T-helper 2 cell treated with Interferon-gamma antibody and Interleukin-4, amounts not matched to agents 5 μg/mL and 100 μg/mL, for 36 hours (primary cell): ENCODE data around the gene STX11.

Source experiments
- DNase-seq: peaks from one replicate; pipeline ENCODE4 v3.0.0; 2021; ENCODE audit warnings: low spot score
- H3K27ac Mint-ChIP-seq: one replicate; pipeline ENCODE4 v1.8.0; 2021; ENCODE audit warnings: mild to moderate bottlenecking, mixed read lengths
- H3K27me3 Mint-ChIP-seq: one replicate; pipeline ENCODE4 v1.8.0; 2021; ENCODE audit warnings: low read depth, mixed read lengths
- H3K36me3 Mint-ChIP-seq: one replicate; pipeline ENCODE4 v1.8.0; 2021; ENCODE audit warnings: low read depth, mixed read lengths
- H3K4me1 Mint-ChIP-seq: one replicate; pipeline ENCODE4 v1.8.0; 2021; ENCODE audit warnings: low read depth, mixed read lengths
- H3K4me3 Mint-ChIP-seq: one replicate; pipeline ENCODE4 v1.8.0; 2022; ENCODE audit warnings: mild to moderate bottlenecking, moderate library complexity, mixed read lengths
- H3K9me3 Mint-ChIP-seq: one replicate; pipeline ENCODE4 v1.8.0; 2021; ENCODE audit warnings: mixed read lengths

STX11 gene

DNA sequence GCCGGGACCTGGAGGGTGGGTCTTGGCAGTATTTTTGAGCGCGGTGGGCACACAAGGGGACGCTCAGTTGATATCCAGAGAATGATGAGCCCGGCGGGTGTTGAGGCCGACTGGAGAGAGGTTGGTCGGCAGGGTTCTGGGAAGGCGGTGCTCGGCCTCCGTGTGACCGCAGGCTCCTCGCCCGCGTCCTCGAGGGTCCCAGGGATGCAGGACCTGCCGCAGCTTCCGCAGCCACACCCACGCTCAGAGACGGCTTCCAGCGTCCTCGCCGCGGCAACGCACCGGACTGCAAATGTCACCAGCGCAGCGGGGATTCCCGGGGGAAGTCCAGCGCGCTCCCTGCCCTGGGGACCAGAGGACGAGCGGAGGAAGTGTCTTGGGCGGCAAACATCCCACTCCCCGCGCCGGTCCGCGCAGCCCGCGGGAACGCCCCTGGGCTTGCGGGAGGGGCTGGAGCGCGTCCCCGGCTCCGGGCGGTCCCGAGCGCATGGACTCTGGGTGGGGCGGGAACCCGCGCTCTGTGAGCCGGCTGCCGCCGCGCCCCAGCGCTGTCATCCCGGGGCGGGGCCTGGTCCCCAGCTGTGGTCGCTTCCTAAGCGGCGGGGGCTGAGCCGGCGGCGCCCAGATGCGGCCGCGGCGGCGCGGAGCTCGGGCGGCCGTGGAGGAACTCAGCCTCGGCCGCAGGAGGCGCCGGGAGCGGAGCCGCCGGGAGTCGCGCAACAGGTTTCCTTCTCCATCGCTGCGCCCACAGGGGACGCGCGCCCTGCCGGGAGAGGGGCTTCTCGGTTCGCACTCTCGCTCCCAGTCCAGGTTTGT, at the start of gene STX11:
TSS of gene STX11 (plus strand) at position 624 of the 816 bp plus-strand sequence. CDS start 36,111 bp downstream, outside the sequence.
- Mint-ChIP-seq H3K36me3 (peaks cover 26% of the 10 kb centered on the region), H3K4me1 (peaks cover 39% of the 10 kb centered on the region), H3K4me3 (peak within 1 kb of the TSS; percentile 93), H3K9me3 (no peaks in the 10 kb centered on the region), H3K27me3 (no peaks in the 10 kb centered on the region), H3K27ac (peak within 1 kb of the TSS; percentile 94)
- DNase-seq: peak; percentile 91

DNA sequence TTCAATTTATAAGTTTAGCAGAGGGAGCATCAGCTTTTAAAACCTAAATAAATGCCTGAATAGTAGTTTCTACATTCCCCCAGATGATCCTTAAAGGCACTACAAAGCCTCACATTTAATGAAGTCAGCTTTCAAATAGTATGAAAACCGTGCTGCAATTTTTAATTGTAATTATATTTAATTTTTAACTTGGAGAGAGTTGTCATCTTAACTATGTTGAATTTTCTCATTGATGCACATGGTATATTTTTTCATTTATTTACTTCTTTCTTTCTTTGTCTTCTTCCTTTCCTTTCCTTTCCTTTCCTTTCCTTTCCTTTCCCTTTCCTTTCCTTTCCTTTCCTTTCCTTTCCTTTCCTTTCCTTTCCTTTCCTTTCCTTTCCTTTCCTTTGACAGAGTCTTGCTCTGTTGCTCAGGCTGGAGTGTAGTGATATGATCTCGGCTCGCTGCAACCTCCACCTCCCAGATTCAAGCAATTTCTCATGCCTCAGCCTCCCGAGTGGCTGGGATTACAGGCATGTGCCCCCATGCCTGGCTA, 47.2 kb upstream of the STX11 start:
- H3K4me1 Mint-ChIP-seq: peaks cover 10% of the 10 kb centered on the region

DNA sequence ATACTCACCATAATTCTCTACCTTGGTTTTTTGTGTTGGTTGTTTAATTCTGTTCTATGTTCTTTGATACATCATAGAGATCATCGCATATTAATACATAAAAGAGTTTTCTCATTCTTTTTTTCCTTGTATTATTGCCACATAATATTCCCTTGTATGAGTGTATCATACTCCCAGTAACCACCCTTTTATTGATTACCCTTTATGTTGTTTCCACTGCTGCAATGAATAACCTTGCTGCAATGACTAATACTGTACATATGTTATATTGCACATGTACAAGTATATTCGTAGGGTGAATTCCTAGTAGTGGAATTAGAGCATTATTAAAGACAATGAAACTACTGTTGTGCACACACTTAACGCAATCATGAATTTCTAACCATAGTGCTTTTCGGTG, 45.8 kb upstream of the STX11 start:
- no peak overlapping the region for H3K27ac Mint-ChIP-seq
- peaks cover 5% of the 10 kb centered on the region for H3K27me3 Mint-ChIP-seq
- no peak for DNase-seq
- H3K4me1 Mint-ChIP-seq: peaks cover 7% of the 10 kb centered on the region
- H3K9me3 Mint-ChIP-seq: no peaks in the 10 kb centered on the region
- H3K36me3 Mint-ChIP-seq: no peaks in the 10 kb centered on the region
- H3K4me3 Mint-ChIP-seq: no peak overlapping the region

More for the DNA sequence above, 47.2 kb upstream of the STX11 start:
- no peak for DNase-seq
- peaks cover 2% of the 10 kb centered on the region for H3K27me3 Mint-ChIP-seq
- no peaks in the 10 kb centered on the region for H3K9me3 Mint-ChIP-seq
- H3K4me3 Mint-ChIP-seq: no peak overlapping the region
- no peaks in the 10 kb centered on the region for H3K36me3 Mint-ChIP-seq
- H3K27ac Mint-ChIP-seq: peak overlapping the region; percentile 8

DNA sequence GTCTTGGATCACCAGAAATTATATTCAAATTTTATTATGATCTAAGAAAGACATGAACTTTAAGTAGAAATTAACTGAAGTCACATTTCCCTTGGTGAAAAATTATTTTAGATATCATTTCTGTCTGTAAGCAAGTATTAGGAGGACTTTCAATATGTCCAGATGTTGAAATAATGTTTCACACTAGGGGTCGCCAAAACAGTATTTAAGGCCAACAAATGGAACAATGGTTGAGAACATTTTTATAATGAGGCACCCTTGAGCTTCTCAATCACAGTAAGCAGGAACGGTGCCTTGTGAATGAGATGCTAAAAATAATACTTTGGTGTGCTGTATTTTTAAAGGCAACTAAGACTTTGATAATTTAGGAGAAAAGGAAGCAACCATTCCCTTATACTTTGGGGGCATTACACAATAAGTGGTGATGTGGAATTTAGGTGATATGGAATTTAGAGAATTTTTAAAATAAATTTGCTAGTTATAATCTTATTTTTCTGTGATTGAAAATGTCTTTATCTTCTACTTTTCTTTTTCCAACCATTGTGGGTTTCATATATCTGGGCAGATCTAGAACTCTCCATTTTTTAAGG, 45.3 kb upstream of the STX11 start:
- Mint-ChIP-seq H3K9me3 (no peaks in the 10 kb centered on the region), H3K27ac (no peak overlapping the region), H3K4me3 (no peak overlapping the region), H3K4me1 (peaks cover 7% of the 10 kb centered on the region), H3K27me3 (peaks cover 5% of the 10 kb centered on the region), H3K36me3 (no peaks in the 10 kb centered on the region)
- peak; percentile 20 for DNase-seq

DNA sequence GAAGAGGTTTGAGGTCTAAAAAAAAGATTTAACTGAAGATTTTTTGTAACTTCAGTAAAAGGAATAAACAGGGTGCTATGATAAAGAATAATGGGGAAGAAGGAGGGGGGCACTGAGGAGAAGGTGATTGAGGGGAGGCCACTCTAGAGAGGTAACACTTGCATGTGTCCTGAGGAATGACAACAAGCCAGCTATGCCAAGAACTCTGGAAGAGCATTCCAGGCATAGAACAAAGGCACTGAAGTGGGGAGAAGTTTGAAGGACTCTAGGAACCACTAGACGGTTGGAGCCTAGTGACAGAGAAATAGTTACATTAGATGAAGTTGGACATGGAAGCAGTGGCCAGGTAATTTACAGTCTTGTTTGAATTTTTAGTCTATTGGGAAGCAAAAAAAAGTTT, 44.1 kb upstream of the STX11 start:
- Mint-ChIP-seq H3K4me1 (peaks cover 7% of the 10 kb centered on the region), H3K27ac (no peak overlapping the region), H3K9me3 (no peaks in the 10 kb centered on the region), H3K4me3 (no peak overlapping the region), H3K27me3 (peaks cover 7% of the 10 kb centered on the region), H3K36me3 (no peaks in the 10 kb centered on the region)
- no peak for DNase-seq

DNA sequence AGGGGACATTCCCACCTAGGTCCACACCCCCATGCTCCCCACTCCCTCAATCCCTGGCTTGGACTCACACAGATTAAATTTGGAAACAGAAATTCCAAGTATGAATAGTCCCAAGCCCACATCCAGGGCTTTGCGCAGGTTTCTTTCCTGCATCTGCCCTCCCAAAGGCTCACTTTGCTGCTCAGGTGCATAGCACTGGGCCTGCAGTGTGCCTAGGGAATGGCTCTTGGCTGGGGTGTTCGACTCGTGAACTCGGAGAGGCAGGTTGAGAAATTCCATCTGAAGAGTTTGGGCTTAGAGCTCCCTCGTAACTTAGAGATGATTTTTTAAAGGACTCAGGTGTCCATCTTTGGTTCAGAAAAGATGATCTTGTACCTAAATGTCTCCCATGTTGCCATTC, 40.1 kb upstream of the STX11 start:
- Mint-ChIP-seq H3K36me3 (no peaks in the 10 kb centered on the region), H3K9me3 (no peaks in the 10 kb centered on the region), H3K27ac (no peak overlapping the region), H3K27me3 (peaks cover 9% of the 10 kb centered on the region), H3K4me1 (peaks cover 5% of the 10 kb centered on the region), H3K4me3 (no peak overlapping the region)
- no peak for DNase-seq

DNA sequence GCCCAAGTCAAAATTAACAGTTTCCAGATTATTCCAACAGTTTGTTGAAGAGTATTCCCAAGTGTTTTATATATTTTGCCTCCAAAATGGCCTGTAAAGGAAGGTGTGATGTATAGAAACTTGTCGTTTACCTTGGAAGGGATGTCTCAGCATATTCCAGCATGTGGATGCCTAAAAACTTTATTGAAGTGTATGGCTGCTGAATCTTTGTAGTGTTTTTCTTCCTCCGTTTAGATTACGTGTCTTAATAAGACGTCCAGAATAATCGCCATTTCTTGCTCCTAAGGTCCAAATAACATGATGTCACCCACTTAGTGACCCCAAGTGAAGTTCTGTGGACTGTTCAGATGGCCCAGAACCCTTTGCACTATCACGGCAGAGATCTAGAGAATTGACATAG, 37.0 kb upstream of the STX11 start:
- Mint-ChIP-seq H3K4me3 (no peak overlapping the region), H3K4me1 (no peaks in the 10 kb centered on the region), H3K27ac (no peak overlapping the region)

DNA sequence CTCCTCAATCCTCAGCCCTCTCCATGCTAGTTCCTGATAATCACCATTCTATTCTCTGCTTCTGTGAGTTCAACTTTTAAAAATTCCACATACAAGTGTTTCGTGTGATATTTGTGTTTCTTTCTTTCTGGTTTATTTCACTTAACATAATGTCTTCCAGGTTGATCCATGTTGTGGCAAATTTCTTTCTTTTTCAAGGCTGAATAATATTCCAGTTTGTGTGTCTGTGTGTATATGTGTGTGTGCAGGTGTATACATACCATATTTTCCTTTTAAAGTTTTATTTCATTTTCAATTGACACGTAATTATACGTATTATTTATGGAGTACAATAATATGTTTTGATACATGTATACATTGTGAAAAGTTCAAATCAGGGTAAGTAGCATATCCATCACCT, 35.1 kb upstream of the STX11 start:
- DNase-seq: no peak
- H3K4me3 Mint-ChIP-seq: no peak overlapping the region
- H3K4me1 Mint-ChIP-seq: no peaks in the 10 kb centered on the region
- no peak overlapping the region for H3K27ac Mint-ChIP-seq
- H3K27me3 Mint-ChIP-seq: peaks cover 11% of the 10 kb centered on the region
- no peaks in the 10 kb centered on the region for H3K9me3 Mint-ChIP-seq
- H3K36me3 Mint-ChIP-seq: no peaks in the 10 kb centered on the region

More for the DNA sequence above, 37.0 kb upstream of the STX11 start:
- H3K36me3 Mint-ChIP-seq: no peaks in the 10 kb centered on the region
- no peaks in the 10 kb centered on the region for H3K9me3 Mint-ChIP-seq
- no peak for DNase-seq
- H3K27me3 Mint-ChIP-seq: peaks cover 14% of the 10 kb centered on the region

DNA sequence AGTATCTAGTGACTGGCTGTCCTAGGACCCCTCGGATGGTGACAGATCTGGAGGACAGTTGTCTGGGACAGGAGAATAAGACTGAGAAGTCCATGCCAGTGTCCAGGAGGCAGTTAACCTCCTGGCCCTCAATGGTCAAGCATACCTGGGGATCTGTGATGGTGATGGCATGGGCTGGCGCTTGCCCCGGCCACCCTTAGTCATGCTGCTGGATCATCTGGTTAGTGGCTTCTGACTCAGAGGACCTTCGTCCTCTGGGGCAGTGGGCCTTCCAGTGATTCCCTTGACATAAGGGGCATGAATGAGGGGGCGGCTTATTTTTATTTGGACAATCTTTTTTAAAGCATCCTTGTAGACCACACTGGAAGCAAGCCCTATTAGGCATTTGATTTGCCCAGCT, 30.9 kb upstream of the STX11 start:
- Mint-ChIP-seq H3K27ac (no peak overlapping the region), H3K36me3 (no peaks in the 10 kb centered on the region), H3K4me1 (no peaks in the 10 kb centered on the region), H3K4me3 (no peak overlapping the region), H3K27me3 (peaks cover 8% of the 10 kb centered on the region), H3K9me3 (no peaks in the 10 kb centered on the region)
- no peak for DNase-seq

DNA sequence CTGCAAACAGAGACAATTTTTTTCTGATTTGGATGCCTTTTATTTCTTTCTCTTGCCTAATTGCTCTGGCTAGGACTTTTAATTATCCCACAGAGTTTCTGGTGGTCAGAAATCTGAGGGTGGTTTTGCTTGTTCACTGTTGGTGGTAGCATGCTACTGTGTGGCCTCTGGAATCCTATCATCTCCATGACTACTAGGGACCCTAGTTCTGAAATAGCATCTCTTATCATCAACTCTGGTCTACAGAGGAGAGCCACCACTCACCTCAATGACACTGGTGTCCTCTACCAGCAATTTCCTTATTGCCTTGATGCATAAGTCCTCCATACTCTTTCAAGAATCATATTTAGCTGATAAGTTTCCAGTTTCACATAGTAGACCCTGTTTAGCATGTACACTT, 27.5 kb upstream of the STX11 start:
- Mint-ChIP-seq H3K9me3 (no peaks in the 10 kb centered on the region), H3K36me3 (no peaks in the 10 kb centered on the region), H3K4me3 (no peak overlapping the region), H3K4me1 (no peaks in the 10 kb centered on the region), H3K27ac (no peak overlapping the region), H3K27me3 (peaks cover 2% of the 10 kb centered on the region)
- no peak for DNase-seq

DNA sequence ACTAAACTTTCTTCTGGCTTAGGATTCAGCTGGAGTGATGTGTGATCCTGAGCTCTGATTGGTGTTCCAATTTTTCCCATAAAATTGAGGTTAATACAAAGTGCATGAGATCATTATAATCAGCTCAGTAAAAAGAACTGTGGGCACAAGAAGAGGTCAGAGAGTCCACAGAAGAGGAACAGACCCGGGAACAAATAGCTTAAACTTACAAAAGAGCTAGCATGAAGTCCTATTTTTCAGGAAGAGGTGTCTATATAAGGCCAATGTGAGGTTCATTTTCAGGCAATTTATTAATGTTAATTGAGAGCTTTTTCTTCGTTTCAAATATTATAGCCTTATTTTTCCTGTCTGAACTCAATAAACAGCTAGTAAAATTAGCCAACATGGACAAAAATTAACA, 26.9 kb upstream of the STX11 start:
- Mint-ChIP-seq H3K4me1 (no peaks in the 10 kb centered on the region), H3K27me3 (peaks cover 4% of the 10 kb centered on the region), H3K9me3 (no peaks in the 10 kb centered on the region), H3K27ac (no peak overlapping the region), H3K4me3 (no peak overlapping the region), H3K36me3 (no peaks in the 10 kb centered on the region)
- no peak for DNase-seq

DNA sequence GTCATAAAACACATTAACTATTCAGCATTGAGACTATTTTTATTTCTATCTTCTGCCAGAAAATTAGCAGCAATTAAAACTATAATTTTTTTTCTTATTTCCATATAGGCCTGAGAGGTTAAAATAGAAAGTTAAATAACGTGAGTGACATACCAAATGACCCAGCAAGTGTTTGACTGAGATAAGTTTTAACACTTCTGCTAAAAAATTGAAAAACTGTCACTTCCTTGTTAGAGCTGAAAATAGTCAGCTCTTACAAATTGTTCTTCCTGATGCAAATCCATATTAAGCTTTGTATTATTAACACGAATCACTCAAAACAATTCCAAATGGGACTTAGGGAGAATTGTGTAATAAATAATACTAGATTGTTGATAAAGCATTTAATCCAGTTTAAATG, 26.5 kb upstream of the STX11 start:
- H3K4me3 Mint-ChIP-seq: no peak overlapping the region
- no peaks in the 10 kb centered on the region for H3K9me3 Mint-ChIP-seq
- H3K27me3 Mint-ChIP-seq: peaks cover 5% of the 10 kb centered on the region
- H3K36me3 Mint-ChIP-seq: no peaks in the 10 kb centered on the region
- no peak for DNase-seq
- H3K27ac Mint-ChIP-seq: no peak overlapping the region
- no peaks in the 10 kb centered on the region for H3K4me1 Mint-ChIP-seq

DNA sequence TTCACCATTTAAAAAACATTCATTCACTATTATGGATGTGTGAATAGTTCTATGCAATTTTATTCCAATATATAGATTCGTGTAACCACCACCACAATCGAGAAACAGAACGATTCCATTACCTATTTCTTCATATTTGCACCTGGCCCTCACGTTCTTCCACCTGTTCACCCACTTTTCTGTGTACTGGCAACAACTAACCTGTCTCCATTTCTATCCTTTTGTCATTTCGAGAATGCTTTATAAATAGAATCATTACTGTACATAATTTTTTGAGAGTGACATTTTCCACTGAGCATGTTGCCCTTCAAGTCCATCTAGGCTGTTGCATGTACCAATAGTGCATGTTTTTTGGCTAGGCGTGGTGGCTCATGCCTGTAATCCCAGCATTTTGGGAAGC, 23.2 kb upstream of the STX11 start:
- Mint-ChIP-seq H3K27ac (no peak overlapping the region), H3K27me3 (peaks cover 4% of the 10 kb centered on the region), H3K36me3 (no peaks in the 10 kb centered on the region), H3K4me3 (no peak overlapping the region), H3K9me3 (no peaks in the 10 kb centered on the region), H3K4me1 (peaks cover 9% of the 10 kb centered on the region)
- DNase-seq: no peak

DNA sequence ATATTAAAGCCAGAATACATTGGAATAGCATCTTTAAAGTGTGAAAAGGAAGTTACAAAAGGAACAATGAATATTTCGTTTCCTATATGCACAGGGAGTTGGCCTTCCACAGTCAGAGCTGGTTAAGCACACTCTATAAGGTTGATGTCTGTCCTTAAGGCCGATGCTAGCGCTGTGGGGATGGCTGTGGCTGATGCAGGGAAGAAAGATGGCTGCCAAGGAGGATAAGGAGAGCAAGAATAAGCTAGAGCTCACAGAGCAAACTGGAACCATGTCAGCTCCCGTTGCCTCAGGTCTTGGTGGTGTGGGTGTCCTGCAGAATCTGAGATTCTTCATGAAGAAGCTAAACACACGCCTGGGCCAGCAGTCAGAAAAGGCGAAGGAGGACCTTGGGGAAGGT, 20.8 kb upstream of the STX11 start:
- no peak for DNase-seq
- Mint-ChIP-seq H3K36me3 (no peaks in the 10 kb centered on the region), H3K4me3 (no peak overlapping the region), H3K9me3 (no peaks in the 10 kb centered on the region), H3K4me1 (peaks cover 9% of the 10 kb centered on the region), H3K27me3 (peaks cover 6% of the 10 kb centered on the region), H3K27ac (no peak overlapping the region)
